HEK293T (cell line): ENCODE data around the gene SPAM1.

Experiments
- BHLHE40 ChIP-seq: fragments of 450-650 bp; IDR thresholded peaks from 2 replicates; pipeline ENCODE4 v1.6.1; 2016; ENCODE audit warnings: mild to moderate bottlenecking, moderate library complexity, borderline replicate concordance
- CTBP1 ChIP-seq: fragments of 450-650 bp; IDR thresholded peaks from 2 replicates; pipeline ENCODE4 v1.6.1; 2016; ENCODE audit warnings: borderline replicate concordance
- ELF4 ChIP-seq: fragments of 450-650 bp; IDR thresholded peaks from 2 replicates; pipeline ENCODE4 v1.6.1; 2017; ENCODE audit warnings: antibody characterized with exemption
- FOXA1 ChIP-seq: fragments of 450-650 bp; IDR thresholded peaks from 2 replicates; pipeline ENCODE4 v1.6.1; 2016; ENCODE audit warnings: mild to moderate bottlenecking
- FOXK2 ChIP-seq: fragments of 450-650 bp; IDR thresholded peaks from 2 replicates; pipeline ENCODE4 v1.6.1; 2016; ENCODE audit warnings: mild to moderate bottlenecking
- FOXM1 ChIP-seq: fragments of 450-650 bp; IDR thresholded peaks from 2 replicates; pipeline ENCODE4 v1.6.1; 2017; ENCODE audit warnings: mild to moderate bottlenecking, borderline replicate concordance
- HDGF ChIP-seq: fragments of 450-650 bp; IDR thresholded peaks from 2 replicates; pipeline ENCODE4 v1.6.1; 2017; ENCODE audit warnings: antibody characterized with exemption, borderline replicate concordance
- LEF1 ChIP-seq: fragments of 450-650 bp; IDR thresholded peaks from 2 replicates; pipeline ENCODE4 v1.6.1; 2017; ENCODE audit warnings: mild to moderate bottlenecking, borderline replicate concordance
- SP1 ChIP-seq: fragments of 450-650 bp; IDR thresholded peaks from 2 replicates; pipeline ENCODE4 v1.6.1; 2017
- SUZ12 ChIP-seq: fragments of 450-650 bp; IDR thresholded peaks from 2 replicates; pipeline ENCODE4 v1.6.1; 2016; ENCODE audit warnings: mild to moderate bottlenecking
- TARDBP ChIP-seq: fragments of 450-650 bp; IDR thresholded peaks from 2 replicates; pipeline ENCODE4 v1.6.1; 2016

GRCh38 chr7:123977081-123977480 lies 52.0 kb downstream of the SPAM1 start:
- TF ChIP-seq TARDBP (no peak), FOXM1 (no peak), FOXK2 (no peak), LEF1 (no peak), SP1 (no peak), SUZ12 (no peak), CTBP1 (no peak), FOXA1 (no peak), HDGF (no peak), ELF4 (no peak), BHLHE40 (no peak)
